ENCODE results near the gene SCAANT1.

GRCh38 chr3:63947594-63947993 is 35.4 kb upstream of the SCAANT1 start:
- TF ChIP-seq CTCF (conservative IDR thresholded peaks at IDR 0.05): no peak
- TF ChIP-seq EZH2 (IDR thresholded peaks at IDR 0.05; ENCODE audit: low read depth): no peak
